H9 (cell line): ENCODE data around the gene TMEM17. TPM values are rescaled to one million over a fixed set of nuclear protein-coding genes. Genes with fewer than 3 reads are reported as not detected.

ENCODE experiments used
- DNase-seq: peaks from one replicate; pipeline ENCODE4 v3.0.0-alpha.2; 2017
- H2AFZ ChIP-seq: one replicate; pipeline ENCODE4 v1.6.1; 2013; ENCODE audit warnings: mild to moderate bottlenecking, low read length, control low read depth, moderate library complexity
- H2AK5ac ChIP-seq: 2 replicates; pipeline ENCODE4 v1.6.1; 2013; ENCODE audit warnings: low read length, control low read depth, mixed read lengths; ENCODE audit not compliant: insufficient read length
- H2BK120ac ChIP-seq: one replicate; pipeline ENCODE4 v1.6.1; 2013; ENCODE audit warnings: low read depth, mild to moderate bottlenecking, low read length, control low read depth, inconsistent platforms; ENCODE audit not compliant: poor library complexity, severe bottlenecking
- H2BK12ac ChIP-seq: 2 replicates; pipeline ENCODE4 v1.6.1; 2013; ENCODE audit warnings: low read length, control low read depth, mixed read lengths, low read depth; ENCODE audit not compliant: insufficient read length
- H2BK15ac ChIP-seq: 2 replicates; pipeline ENCODE4 v1.6.1; 2013; ENCODE audit warnings: low read depth, low read length, control low read depth
- H2BK20ac ChIP-seq: one replicate; pipeline ENCODE4 v1.6.1; 2013; ENCODE audit warnings: low read depth, mild to moderate bottlenecking, low read length, control low read depth, inconsistent platforms; ENCODE audit not compliant: poor library complexity, severe bottlenecking
- H2BK5ac ChIP-seq: 2 replicates; pipeline ENCODE4 v1.6.1; 2013; ENCODE audit warnings: low read length, control low read depth, mixed read lengths; ENCODE audit not compliant: insufficient read length
- H3K14ac ChIP-seq: 2 replicates; pipeline ENCODE4 v1.6.1; 2013; ENCODE audit warnings: low read length, control low read depth; ENCODE audit not compliant: insufficient read depth
- H3K18ac ChIP-seq: 2 replicates; pipeline ENCODE4 v1.6.1; 2013; ENCODE audit warnings: low read depth, mild to moderate bottlenecking, mixed read lengths, low read length, control low read depth; ENCODE audit not compliant: insufficient read length
- H3K23ac ChIP-seq: 2 replicates; pipeline ENCODE4 v1.6.1; 2013; ENCODE audit warnings: low read length, control low read depth, mixed read lengths, low read depth; ENCODE audit not compliant: insufficient read length
- H3K23me2 ChIP-seq: 2 replicates; pipeline ENCODE4 v1.6.1; 2013; ENCODE audit warnings: low read depth, mild to moderate bottlenecking, mixed read lengths, low read length, control low read depth; ENCODE audit not compliant: insufficient read length, poor library complexity, severe bottlenecking
- H3K27ac ChIP-seq: 2 replicates; pipeline ENCODE4 v1.5.1; 2013; ENCODE audit warnings: low read length, control low read depth, mixed read lengths, low read depth; ENCODE audit not compliant: insufficient read length
- H3K27me3 ChIP-seq: 2 replicates; pipeline ENCODE4 v1.6.1; 2013; ENCODE audit warnings: low read length, control low read depth, inconsistent platforms; ENCODE audit not compliant: insufficient read depth
- H3K4ac ChIP-seq: 2 replicates; pipeline ENCODE4 v1.6.1; 2013; ENCODE audit warnings: low read depth, mild to moderate bottlenecking, control low read depth, inconsistent platforms, low read length, moderate library complexity
- H3K4me1 ChIP-seq: 2 replicates; pipeline ENCODE4 v1.6.1; 2013; ENCODE audit warnings: low read length, control low read depth, inconsistent platforms; ENCODE audit not compliant: insufficient read depth
- H3K4me2 ChIP-seq: 2 replicates; pipeline ENCODE4 v1.6.1; 2013; ENCODE audit warnings: low read length, control low read depth, mixed read lengths; ENCODE audit not compliant: insufficient read length, insufficient read depth
- H3K56ac ChIP-seq: 2 replicates; pipeline ENCODE4 v1.6.1; 2013; ENCODE audit warnings: low read depth, mild to moderate bottlenecking, mixed read lengths, low read length, control low read depth; ENCODE audit not compliant: insufficient read length
- H3K79me1 ChIP-seq: 2 replicates; pipeline ENCODE4 v1.6.1; 2013; ENCODE audit warnings: low read depth, mild to moderate bottlenecking, moderate library complexity, low read length, control low read depth, inconsistent platforms; ENCODE audit not compliant: insufficient read depth, poor library complexity, severe bottlenecking
- H3K79me2 ChIP-seq: 2 replicates; pipeline ENCODE4 v1.6.1; 2013; ENCODE audit warnings: low read length, control low read depth, inconsistent platforms; ENCODE audit not compliant: insufficient read depth
- H3K9ac ChIP-seq: 2 replicates; pipeline ENCODE4 v1.6.1; 2013; ENCODE audit warnings: low read length, control low read depth, mixed read lengths; ENCODE audit not compliant: insufficient read length; ENCODE audit errors: extremely low read depth
- H3K9me3 ChIP-seq: one replicate; pipeline ENCODE4 v1.6.1; 2013; ENCODE audit warnings: low read depth, low read length, inconsistent platforms; ENCODE audit not compliant: control insufficient read depth
- H3T11ph ChIP-seq: one replicate; pipeline ENCODE4 v1.6.1; 2013; ENCODE audit warnings: mild to moderate bottlenecking, low read length, control low read depth, inconsistent platforms
- H4K20me1 ChIP-seq: one replicate; pipeline ENCODE4 v1.6.1; 2013; ENCODE audit not compliant: control insufficient read depth, insufficient read length, insufficient read depth
- H4K5ac ChIP-seq: 2 replicates; pipeline ENCODE4 v1.6.1; 2013; ENCODE audit warnings: low read depth, mild to moderate bottlenecking, mixed read lengths, low read length, control low read depth; ENCODE audit not compliant: insufficient read length
- H4K8ac ChIP-seq: replicated peaks from 2 replicates; pipeline ENCODE4 v1.6.1; 2013; ENCODE audit warnings: low read length, control low read depth, mixed read lengths, low read depth; ENCODE audit not compliant: insufficient read length
- H4K91ac ChIP-seq: 2 replicates; pipeline ENCODE4 v1.6.1; 2013; ENCODE audit warnings: low read depth, mild to moderate bottlenecking, moderate library complexity, mixed read lengths, low read length, control low read depth; ENCODE audit not compliant: insufficient read length
- H3K27ac Mint-ChIP-seq, 3 experiments: 2 replicates in 2 of 3; 3 replicates in 1 of 3; pipeline ENCODE4 v1.8.0; 2020 to 2021; ENCODE audit warnings: mixed read lengths in 3 of 3, mild to moderate bottlenecking in 1 of 3, moderate library complexity in 1 of 3
- H3K27me3 Mint-ChIP-seq: 2 replicates; pipeline ENCODE4 v1.8.0; 2021; ENCODE audit warnings: low read depth, mild to moderate bottlenecking, moderate library complexity, mixed read lengths
- H3K36me3 Mint-ChIP-seq, 3 experiments: 2 replicates in 2 of 3; 3 replicates in 1 of 3; pipeline ENCODE4 v1.8.0; 2020 to 2021; ENCODE audit warnings: low read depth in 3 of 3, mixed read lengths in 3 of 3; ENCODE audit not compliant: insufficient read depth in 1 of 3
- H3K4me1 Mint-ChIP-seq, 2 experiments: 2 replicates each; pipeline ENCODE4 v1.8.0; 2020; ENCODE audit warnings: mixed read lengths in 2 of 2
- H3K4me3 Mint-ChIP-seq, 2 experiments: 2 replicates in 1 of 2; 3 replicates in 1 of 2; pipeline ENCODE4 v1.8.0; 2020 to 2021; ENCODE audit warnings: mild to moderate bottlenecking in 2 of 2, mixed read lengths in 2 of 2, moderate library complexity in 1 of 2
- H3K9me3 Mint-ChIP-seq, 2 experiments: 2 replicates in 1 of 2; 3 replicates in 1 of 2; pipeline ENCODE4 v1.8.0; 2020; ENCODE audit warnings: mild to moderate bottlenecking in 2 of 2, mixed read lengths in 2 of 2, moderate library complexity in 1 of 2
- WGBS: extraction: QIAGEN DNeasy Blood & Tissue Kit; methylation state at CpG from one replicate; pipeline ENCODE4 v1.1.7; 2013; ENCODE audit warnings: missing lambda C conversion rate, low lambda C conversion rate, mixed read lengths; ENCODE audit not compliant: insufficient read length; ENCODE audit errors: extremely low coverage; 5-methylcytosine and 5-hydroxymethylcytosine counted together
- total RNA-seq: library from RNA; stranded (reverse); gene quantifications from 2 replicates; pipeline ENCODE4 v1.2.1, GENCODE V29; 2021
- TF ChIP-seq, protein P1 (sequence below): fragments of 200-600 bp; sonication (generic); conservative IDR thresholded peaks from 3 replicates; pipeline ENCODE4 v1.8.0; 2021; ENCODE audit warnings: antibody characterized with exemption, mild to moderate bottlenecking

The TMEM17 gene
- total RNA-seq, 1 experiment from 2014 or later = 1.3 TPM

GRCh38 chr2:62531594-62531993, 25.6 kb upstream of the TMEM17 start:
- Histone ChIP-seq H4K91ac (no peak overlapping the region), H3K27ac (no peak overlapping the region), H3K4me1 (peaks cover 3% of the 10 kb centered on the region; the same call in 1 of the 2 replicates), H4K8ac (no peak overlapping the region), H3K4me2 (no peak overlapping the region), H2BK12ac (no peak overlapping the region), H2BK20ac (no peak overlapping the region), H2BK15ac (no peak overlapping the region), H3K27me3 (no peaks in the 10 kb centered on the region), H2BK5ac (no peak overlapping the region), H2AFZ (no peak overlapping the region), H3K79me1 (no peaks in the 10 kb centered on the region), H3K56ac (no peak overlapping the region), H2BK120ac (no peak overlapping the region), H3K18ac (no peak overlapping the region), H3K23me2 (no peaks in the 10 kb centered on the region), H4K20me1 (no peaks in the 10 kb centered on the region), H3T11ph (no peak overlapping the region), H3K9ac (no peak overlapping the region), H3K14ac (no peak overlapping the region), H3K79me2 (no peaks in the 10 kb centered on the region), H3K9me3 (no peaks in the 10 kb centered on the region), H3K4ac (no peak overlapping the region), H4K5ac (no peak overlapping the region), H2AK5ac (no peak overlapping the region), H3K23ac (no peak overlapping the region)
- H3K9me3 Mint-ChIP-seq = peaks cover 18 to 22% of the 10 kb centered on the region in 2 experiments
- H3K27ac Mint-ChIP-seq = no peak overlapping the region
- WGBS = no CpG with 5 or more reads among the region's 7 CpGs
- TF ChIP-seq, protein P1, sequence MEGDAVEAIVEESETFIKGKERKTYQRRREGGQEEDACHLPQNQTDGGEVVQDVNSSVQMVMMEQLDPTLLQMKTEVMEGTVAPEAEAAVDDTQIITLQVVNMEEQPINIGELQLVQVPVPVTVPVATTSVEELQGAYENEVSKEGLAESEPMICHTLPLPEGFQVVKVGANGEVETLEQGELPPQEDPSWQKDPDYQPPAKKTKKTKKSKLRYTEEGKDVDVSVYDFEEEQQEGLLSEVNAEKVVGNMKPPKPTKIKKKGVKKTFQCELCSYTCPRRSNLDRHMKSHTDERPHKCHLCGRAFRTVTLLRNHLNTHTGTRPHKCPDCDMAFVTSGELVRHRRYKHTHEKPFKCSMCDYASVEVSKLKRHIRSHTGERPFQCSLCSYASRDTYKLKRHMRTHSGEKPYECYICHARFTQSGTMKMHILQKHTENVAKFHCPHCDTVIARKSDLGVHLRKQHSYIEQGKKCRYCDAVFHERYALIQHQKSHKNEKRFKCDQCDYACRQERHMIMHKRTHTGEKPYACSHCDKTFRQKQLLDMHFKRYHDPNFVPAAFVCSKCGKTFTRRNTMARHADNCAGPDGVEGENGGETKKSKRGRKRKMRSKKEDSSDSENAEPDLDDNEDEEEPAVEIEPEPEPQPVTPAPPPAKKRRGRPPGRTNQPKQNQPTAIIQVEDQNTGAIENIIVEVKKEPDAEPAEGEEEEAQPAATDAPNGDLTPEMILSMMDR = no peak
- peaks cover 4% of the 10 kb centered on the region; the same call in 1 of the 2 replicates for H3K27me3 Mint-ChIP-seq
- H3K4me1 Mint-ChIP-seq = peaks cover 26 to 40% of the 10 kb centered on the region in 2 experiments
- no peak for DNase-seq
- no peak overlapping the region for H3K4me3 Mint-ChIP-seq
- H3K36me3 Mint-ChIP-seq = peaks cover 16 to 25% (median 20%) of the 10 kb centered on the region in 3 experiments
